ENCODE data around the gene HIP1. TPM values are rescaled to one million over a fixed set of nuclear protein-coding genes. Genes with fewer than 3 reads are reported as not detected.

Gene HIP1
- total and polyA plus RNA-seq, 2 of the 13 experiments (the other 11 are each of a cell fraction or from before 2014, with no cell fraction given), result 4.5 to 6.2 TPM

DNA sequence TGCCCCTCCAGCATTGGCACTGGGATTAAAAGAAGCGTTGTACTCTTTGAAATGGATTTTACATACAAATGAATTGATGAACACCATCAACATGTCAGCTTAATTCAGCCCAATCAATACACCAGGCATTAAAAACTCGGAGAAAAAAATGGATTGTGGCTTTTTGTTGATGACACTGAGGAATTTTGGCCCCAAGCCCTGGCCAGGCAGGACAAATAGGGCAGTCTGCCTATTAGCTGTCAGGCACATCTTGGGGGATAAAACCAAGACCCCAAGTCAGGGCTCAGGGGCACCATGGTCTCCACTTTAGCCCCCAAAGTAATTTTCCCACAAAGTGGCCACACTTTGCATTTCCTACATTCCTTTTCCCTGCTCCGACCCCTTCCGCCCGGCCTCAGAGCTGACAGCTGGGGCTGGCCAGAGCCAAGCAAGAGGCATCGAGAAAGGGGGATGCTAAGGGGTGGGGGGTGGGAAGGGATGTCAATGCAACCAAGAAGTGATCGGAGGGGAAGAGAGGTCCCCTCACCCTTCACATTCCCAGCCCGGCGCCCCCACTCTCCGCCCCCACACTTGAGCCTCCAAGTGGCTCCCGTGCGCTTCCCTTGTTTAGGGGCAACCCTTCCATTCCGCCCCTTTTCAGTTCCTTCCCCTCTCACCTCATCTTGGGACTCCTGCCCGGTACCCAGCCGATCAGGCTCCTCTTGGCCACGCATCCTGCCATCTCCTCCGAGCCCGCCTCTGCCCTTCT is 711 bp downstream of the HIP1 start:
- WGBS (ENCODE audit: low lambda C conversion rate), result 3% methylated on average over 15 of the region's 18 CpGs
- Histone ChIP-seq H3K9me3 (ENCODE audit: low read length) (no peaks in the 10 kb centered on the region), H3K4me1 (ENCODE audit: insufficient read depth, low read length) (peaks cover 38% of the 10 kb centered on the region), H3K4me3 (replicated peaks in 1 of 3; ENCODE audit: insufficient read depth in 1 of 3, low read depth in 2 of 3, low read length in 3 of 3) (peak overlapping the region; percentile 86 to 96 (median 95)), H4K20me1 (ENCODE audit: insufficient read depth, low read length) (no peaks in the 10 kb centered on the region), H3K27ac (ENCODE audit: extremely low read length, insufficient read depth, low read length) (no peak overlapping the region), H3K36me3 (replicated peaks in 1 of 2; ENCODE audit: control insufficient read depth in 1 of 2, insufficient read depth in 2 of 2, low read length in 2 of 2) (no peaks in the 10 kb centered on the region), H2AFZ (ENCODE audit: low read length) (no peak overlapping the region), H3K79me2 (ENCODE audit: insufficient read depth, low read length) (no peaks in the 10 kb centered on the region), H3K27me3 (ENCODE audit: control insufficient read depth in 1 of 2, insufficient read depth in 2 of 2, low read length in 2 of 2) (no peaks in the 10 kb centered on the region; a peak in 1 of 5 replicates), H3K9ac (ENCODE audit: insufficient read depth, low read depth, low read length) (peak overlapping the region; percentile 78), H3K4me2 (ENCODE audit: low read depth, low read length) (peak overlapping the region; percentile 91)
- CTCF ChIA-PET (ENCODE audit: low intra/inter-chr PET ratio, low total read pairs), result no interaction called here
- DNase-seq (ENCODE audit: low spot score) (no peak), FAIRE-seq (no peak), ATAC-seq (no peak)
- BruUV-seq (replicated peaks), result no TSS peak
- POLR2A ChIA-PET, result interaction anchor here (1.6 kb wide), 1 partner anchor 61 kb away, joined by 5 read pairs; no protein-coding TSS in a partner anchor
- intact Hi-C loops (cut with micrococcal nuclease; ENCODE audit: unreplicated experiment), result no loop called here
- in situ Hi-C loops (cut with HindIII; ENCODE audit: extremely low pct_ligation_motif_present, low pct_unique_long_range_greater_than_20kb), result no loop called here
- TF ChIP-seq HOXA5 (CRISPR knock-in tag; IDR thresholded peaks at IDR 0.05), result no peak
- TF ChIP-seq ZNF225 (CRISPR knock-in tag; IDR thresholded peaks at IDR 0.05), result peak; percentile 57; the same call in 1 of the 2 replicates
- no peak for TF ChIP-seq TEF (CRISPR knock-in tag; IDR thresholded peaks at IDR 0.05)
- TF ChIP-seq FOXC1 (CRISPR knock-in tag; IDR thresholded peaks at IDR 0.05; ENCODE audit: borderline replicate concordance), result no peak
- no peak for TF ChIP-seq HMGXB4 (CRISPR knock-in tag; IDR thresholded peaks at IDR 0.05; ENCODE audit: borderline replicate concordance in 1 of 2, low read depth in 1 of 2)
- TF ChIP-seq ATF7-NPFF (CRISPR knock-in tag; IDR thresholded peaks at IDR 0.05; ENCODE audit: low read depth), result no peak
- no peak for TF ChIP-seq TMF1 (CRISPR knock-in tag; IDR thresholded peaks at IDR 0.05; ENCODE audit: low read depth)
- no peak for TF ChIP-seq ERF (CRISPR knock-in tag; IDR thresholded peaks at IDR 0.05)
- no peak for TF ChIP-seq ZNF749 (CRISPR knock-in tag; IDR thresholded peaks at IDR 0.05; ENCODE audit: borderline replicate concordance)
- TF ChIP-seq AGO1 (IDR thresholded peaks at IDR 0.05; ENCODE audit: low read depth, low read length, poor library complexity, severe bottlenecking), result no peak
- no peak for TF ChIP-seq FOXJ3 (CRISPR knock-in tag; IDR thresholded peaks at IDR 0.05; ENCODE audit: borderline replicate concordance)
- TF ChIP-seq KMT2B (CRISPR knock-in tag; IDR thresholded peaks at IDR 0.05), result no peak
- TF ChIP-seq SP2 (CRISPR knock-in tag; IDR thresholded peaks at IDR 0.05), result no peak
- 0 out of 2 replicates have a peak, but pooled peaks have one; percentile 17 for TF ChIP-seq TBX2 (CRISPR knock-in tag; IDR thresholded peaks at IDR 0.05; ENCODE audit: borderline replicate concordance)
- peak; percentile 77; the same call in 1 of the 2 replicates for TF ChIP-seq ZBTB4 (CRISPR knock-in tag; IDR thresholded peaks at IDR 0.05; ENCODE audit: borderline replicate concordance)
- TF ChIP-seq ZUFSP (CRISPR knock-in tag; IDR thresholded peaks at IDR 0.05; ENCODE audit: borderline replicate concordance), result no peak

Measured in HepG2 (cell line).